Neural cell (in vitro differentiated cells): ENCODE data around the gene GATA2. TPM values are rescaled to one million over a fixed set of nuclear protein-coding genes. Genes with fewer than 3 reads are reported as not detected.

Experiments used
- H2AFZ ChIP-seq: fragments of 200-600, 300-800 bp; sonication (generic), shearing (Covaris generic); 2 replicates; pipeline ENCODE4 v1.6.0; 2014; ENCODE audit warnings: low read depth, mild to moderate bottlenecking, antibody characterized with exemption, low read length, moderate library complexity
- H3F3A ChIP-seq: fragments of 200-600 bp; shearing (Covaris generic); 2 replicates; pipeline ENCODE4 v1.6.1; 2016; ENCODE audit warnings: mild to moderate bottlenecking, moderate library complexity, mixed read lengths, antibody characterized with exemption, low read length; ENCODE audit not compliant: insufficient read depth, poor library complexity, severe bottlenecking
- H3K27ac ChIP-seq: fragments of 200-600, 300-800 bp; sonication (generic), shearing (Covaris generic); 2 replicates; pipeline ENCODE4 v1.5.1; 2014; ENCODE audit warnings: mild to moderate bottlenecking, low read length, moderate library complexity
- H3K27me3 ChIP-seq: fragments of 300-800, 200-600 bp; sonication (generic), shearing (Covaris generic); 2 replicates; pipeline ENCODE4 v1.6.0; 2014; ENCODE audit warnings: mild to moderate bottlenecking, low read depth, low read length, moderate library complexity; ENCODE audit not compliant: insufficient read depth
- H3K36me3 ChIP-seq: fragments of 300-800, 200-600 bp; sonication (generic), shearing (Covaris generic); 2 replicates; pipeline ENCODE4 v1.5.1; 2014; ENCODE audit warnings: mild to moderate bottlenecking, antibody characterized with exemption, low read length, moderate library complexity; ENCODE audit not compliant: insufficient read depth
- H3K4me2 ChIP-seq: fragments of 300-800, 200-600 bp; sonication (generic), shearing (Covaris generic); 2 replicates; pipeline ENCODE4 v1.6.0; 2014; ENCODE audit warnings: mild to moderate bottlenecking, low read length
- H3K4me3 ChIP-seq: fragments of 300-800, 200-600 bp; sonication (generic), shearing (Covaris generic); 2 replicates; pipeline ENCODE4 v1.5.1; 2014; ENCODE audit warnings: mild to moderate bottlenecking, low read length, moderate library complexity
- H3K79me2 ChIP-seq: fragments of 200-600 bp; shearing (Covaris generic); replicated peaks from 2 replicates; pipeline ENCODE4 v1.6.0; 2014; ENCODE audit warnings: mild to moderate bottlenecking, low read length, moderate library complexity; ENCODE audit not compliant: insufficient read depth
- H3K9ac ChIP-seq: fragments of 300-800, 200-600 bp; sonication (generic), shearing (Covaris generic); 2 replicates; pipeline ENCODE4 v1.6.1; 2016; ENCODE audit warnings: mild to moderate bottlenecking, low read length, mixed read lengths
- H3K9me2 ChIP-seq: fragments of 200-600 bp; shearing (Covaris generic); 2 replicates; pipeline ENCODE4 v1.6.1; 2016; ENCODE audit warnings: mild to moderate bottlenecking, low read length, mixed read lengths; ENCODE audit not compliant: insufficient read depth
- H3K9me3 ChIP-seq: fragments of 200-600, 300-800 bp; sonication (generic), shearing (Covaris generic); 2 replicates; pipeline ENCODE4 v1.6.1; 2016; ENCODE audit warnings: mild to moderate bottlenecking, mixed run types, low read length, moderate library complexity, mixed read lengths
- H4K20me1 ChIP-seq: fragments of 200-600 bp; shearing (Covaris generic); 2 replicates; pipeline ENCODE4 v1.6.1; 2016; ENCODE audit warnings: mild to moderate bottlenecking, mixed run types; ENCODE audit not compliant: insufficient read depth
- CTCF ChIP-seq: fragments of 450-650 bp; IDR thresholded peaks from 2 replicates; pipeline ENCODE4 v1.5.1; 2014; ENCODE audit warnings: antibody characterized with exemption, mild to moderate bottlenecking, moderate library complexity; ENCODE audit not compliant: poor library complexity, severe bottlenecking
- EP300 ChIP-seq: fragments of 450-650 bp; conservative IDR thresholded peaks from 2 replicates; pipeline ENCODE4 v1.6.1; 2014; ENCODE audit warnings: antibody characterized with exemption, mild to moderate bottlenecking, moderate library complexity; ENCODE audit not compliant: poor library complexity, severe bottlenecking
- EZH2 ChIP-seq: fragments of 200-600, 300-800 bp; shearing (Covaris generic), sonication (generic); IDR thresholded peaks from 2 replicates; pipeline ENCODE4 v1.6.1; 2014; ENCODE audit warnings: antibody characterized with exemption, low read length, borderline replicate concordance, mild to moderate bottlenecking; ENCODE audit not compliant: insufficient read depth, poor library complexity, severe bottlenecking
- MXI1 ChIP-seq: fragments of 450-650 bp; conservative IDR thresholded peaks from 2 replicates; pipeline ENCODE4 v1.6.1; 2014; ENCODE audit warnings: antibody characterized with exemption, mild to moderate bottlenecking; ENCODE audit not compliant: poor library complexity, severe bottlenecking
- POLR2AphosphoS5 ChIP-seq: IDR thresholded peaks from 2 replicates; pipeline ENCODE4 v1.6.1; 2012
- RAD21 ChIP-seq: fragments of 450-650 bp; conservative IDR thresholded peaks from 2 replicates; pipeline ENCODE4 v1.6.1; 2014; ENCODE audit warnings: antibody characterized with exemption, mild to moderate bottlenecking, moderate library complexity
- SMC3 ChIP-seq: fragments of 450-650 bp; conservative IDR thresholded peaks from 2 replicates; pipeline ENCODE4 v1.6.1; 2014; ENCODE audit warnings: antibody characterized with exemption, mild to moderate bottlenecking, moderate library complexity; ENCODE audit not compliant: poor library complexity
- TAF1 ChIP-seq: IDR thresholded peaks from 2 replicates; pipeline ENCODE4 v1.6.1; 2012; ENCODE audit warnings: low read depth
- polyA plus RNA-seq: library from polyadenylated mRNA; depleted of rRNA; stranded (reverse); fragments of >200 nt; gene quantifications from 2 replicates; pipeline ENCODE4 v1.2.3, GENCODE V29; 2014
- TF ChIP-seq, protein P1 (sequence below): IDR thresholded peaks from 2 replicates; pipeline ENCODE4 v1.6.1; 2012; ENCODE audit warnings: borderline replicate concordance

GATA2 gene
- polyA plus RNA-seq, 1 donor from 2014 or later = not detected

- no peaks in the 10 kb centered on the region for H3K9me3 ChIP-seq
- no peak overlapping the region for H3K27ac ChIP-seq
- no peaks in the 10 kb centered on the region for H4K20me1 ChIP-seq
- no peak overlapping the region for H3K9ac ChIP-seq
- no peaks in the 10 kb centered on the region for H3K9me2 ChIP-seq
- TF ChIP-seq MXI1 (no peak), RAD21 (no peak), POLR2AphosphoS5 (no peak), CTCF (no peak), SMC3 (no peak), EZH2 (no peak)
- H3K4me3 ChIP-seq = no peak overlapping the region
- H3K79me2 ChIP-seq = no peaks in the 10 kb centered on the region
- H2AFZ ChIP-seq = no peak overlapping the region
- H3K27me3 ChIP-seq = no peaks in the 10 kb centered on the region
- no peaks in the 10 kb centered on the region for H3K36me3 ChIP-seq
- no peaks in the 10 kb centered on the region for H3F3A ChIP-seq
- no peak overlapping the region for H3K4me2 ChIP-seq
These were observed 29.6 kb downstream of the GATA2 start for GRCh38 chr3:128463354-128463753.

DNA sequence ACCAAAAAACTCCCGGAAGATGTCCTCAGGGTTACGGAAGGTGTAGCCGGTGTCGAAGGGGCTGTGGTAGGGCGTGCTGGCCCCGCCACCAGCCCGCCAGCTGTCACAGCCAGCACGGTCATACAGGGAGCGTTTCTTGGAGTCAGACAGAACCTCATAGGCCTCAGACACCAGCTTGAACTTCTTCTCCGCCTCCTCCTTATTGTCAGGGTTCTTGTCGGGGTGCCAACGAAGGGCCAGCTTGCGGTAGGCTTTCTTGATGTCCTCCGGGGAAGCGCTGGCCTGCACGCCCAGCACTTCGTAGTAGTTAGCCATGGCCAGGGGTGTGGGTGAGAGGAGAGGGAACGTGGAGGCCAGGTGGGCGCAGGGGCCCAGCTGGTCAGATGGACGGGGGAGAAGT lies 30.1 kb downstream of the GATA2 start:
- H3K9ac ChIP-seq = no peak overlapping the region
- TF ChIP-seq, protein P1, sequence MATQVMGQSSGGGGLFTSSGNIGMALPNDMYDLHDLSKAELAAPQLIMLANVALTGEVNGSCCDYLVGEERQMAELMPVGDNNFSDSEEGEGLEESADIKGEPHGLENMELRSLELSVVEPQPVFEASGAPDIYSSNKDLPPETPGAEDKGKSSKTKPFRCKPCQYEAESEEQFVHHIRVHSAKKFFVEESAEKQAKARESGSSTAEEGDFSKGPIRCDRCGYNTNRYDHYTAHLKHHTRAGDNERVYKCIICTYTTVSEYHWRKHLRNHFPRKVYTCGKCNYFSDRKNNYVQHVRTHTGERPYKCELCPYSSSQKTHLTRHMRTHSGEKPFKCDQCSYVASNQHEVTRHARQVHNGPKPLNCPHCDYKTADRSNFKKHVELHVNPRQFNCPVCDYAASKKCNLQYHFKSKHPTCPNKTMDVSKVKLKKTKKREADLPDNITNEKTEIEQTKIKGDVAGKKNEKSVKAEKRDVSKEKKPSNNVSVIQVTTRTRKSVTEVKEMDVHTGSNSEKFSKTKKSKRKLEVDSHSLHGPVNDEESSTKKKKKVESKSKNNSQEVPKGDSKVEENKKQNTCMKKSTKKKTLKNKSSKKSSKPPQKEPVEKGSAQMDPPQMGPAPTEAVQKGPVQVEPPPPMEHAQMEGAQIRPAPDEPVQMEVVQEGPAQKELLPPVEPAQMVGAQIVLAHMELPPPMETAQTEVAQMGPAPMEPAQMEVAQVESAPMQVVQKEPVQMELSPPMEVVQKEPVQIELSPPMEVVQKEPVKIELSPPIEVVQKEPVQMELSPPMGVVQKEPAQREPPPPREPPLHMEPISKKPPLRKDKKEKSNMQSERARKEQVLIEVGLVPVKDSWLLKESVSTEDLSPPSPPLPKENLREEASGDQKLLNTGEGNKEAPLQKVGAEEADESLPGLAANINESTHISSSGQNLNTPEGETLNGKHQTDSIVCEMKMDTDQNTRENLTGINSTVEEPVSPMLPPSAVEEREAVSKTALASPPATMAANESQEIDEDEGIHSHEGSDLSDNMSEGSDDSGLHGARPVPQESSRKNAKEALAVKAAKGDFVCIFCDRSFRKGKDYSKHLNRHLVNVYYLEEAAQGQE = no peak
- TF ChIP-seq POLR2AphosphoS5 = no peak
- no peak for TF ChIP-seq MXI1
- TF ChIP-seq TAF1 = no peak
- no peak for TF ChIP-seq SMC3
- TF ChIP-seq EP300 = no peak
- no peak for TF ChIP-seq CTCF
- TF ChIP-seq EZH2 = no peak
- TF ChIP-seq RAD21 = no peak
- no peaks in the 10 kb centered on the region for H3K9me2 ChIP-seq
- H3K79me2 ChIP-seq = no peaks in the 10 kb centered on the region
- H3K9me3 ChIP-seq = no peaks in the 10 kb centered on the region
- no peaks in the 10 kb centered on the region for H3F3A ChIP-seq
- no peaks in the 10 kb centered on the region for H3K36me3 ChIP-seq
- H3K4me3 ChIP-seq = no peak overlapping the region
- H4K20me1 ChIP-seq = no peaks in the 10 kb centered on the region
- H3K4me2 ChIP-seq = no peak overlapping the region
- H3K27me3 ChIP-seq = no peaks in the 10 kb centered on the region
- no peak overlapping the region for H3K27ac ChIP-seq
- no peak overlapping the region for H2AFZ ChIP-seq
